T-helper 22 cell (primary cell): Measurements from ENCODE around the gene DROSHA.
"Not testable (repeated sequence)": the region's sequence is repeated elsewhere in the genome, so short reads cannot be mapped to it uniquely, and the experiment has no call there.

Experiments used
- DNase-seq: peaks from one replicate; pipeline ENCODE4 v3.0.0-alpha.2; 2020; ENCODE audit warnings: low read depth

DROSHA gene

DNA sequence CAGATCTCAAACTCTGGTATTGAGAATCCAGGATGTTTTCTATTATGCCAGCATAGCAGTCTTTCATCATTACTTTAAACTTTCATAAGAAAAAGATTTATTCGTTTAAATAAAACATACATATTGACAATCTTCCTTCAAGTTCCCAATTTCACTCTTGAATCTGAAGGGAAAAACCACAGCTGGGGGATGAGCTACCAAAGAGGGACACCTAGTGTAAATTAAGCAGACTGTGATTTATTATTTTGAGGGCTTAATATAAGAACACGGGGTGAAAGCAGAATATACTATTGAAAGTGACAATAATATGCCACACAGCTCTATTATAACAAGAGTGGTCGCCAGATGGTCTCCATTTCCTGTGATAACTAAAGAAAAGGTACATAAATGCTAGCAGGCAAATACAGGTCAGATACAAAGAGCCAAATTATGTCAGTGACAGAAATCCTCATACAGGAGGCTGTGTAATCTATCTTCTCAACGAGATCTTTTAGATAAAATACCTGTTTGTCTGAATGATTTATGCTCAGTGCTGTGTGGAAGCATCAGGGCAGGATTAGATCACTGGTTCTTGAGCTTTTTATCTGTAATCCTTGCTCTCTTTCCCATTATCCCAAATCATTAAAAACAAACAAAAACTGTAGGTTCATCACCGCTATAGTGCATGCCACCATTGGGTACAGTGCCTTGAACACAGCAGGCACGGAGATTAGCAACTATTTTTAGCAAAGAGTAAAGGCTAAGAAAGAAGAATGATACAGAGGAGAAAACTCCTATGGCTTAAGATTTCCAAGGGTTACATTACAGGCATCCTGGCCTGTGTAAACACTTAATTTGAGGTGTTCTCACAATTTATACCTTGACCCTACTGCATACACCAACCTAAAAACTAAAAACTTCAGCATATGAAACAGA, 116.6 kb downstream of the DROSHA start:
- DNase-seq, result no peak

DNA sequence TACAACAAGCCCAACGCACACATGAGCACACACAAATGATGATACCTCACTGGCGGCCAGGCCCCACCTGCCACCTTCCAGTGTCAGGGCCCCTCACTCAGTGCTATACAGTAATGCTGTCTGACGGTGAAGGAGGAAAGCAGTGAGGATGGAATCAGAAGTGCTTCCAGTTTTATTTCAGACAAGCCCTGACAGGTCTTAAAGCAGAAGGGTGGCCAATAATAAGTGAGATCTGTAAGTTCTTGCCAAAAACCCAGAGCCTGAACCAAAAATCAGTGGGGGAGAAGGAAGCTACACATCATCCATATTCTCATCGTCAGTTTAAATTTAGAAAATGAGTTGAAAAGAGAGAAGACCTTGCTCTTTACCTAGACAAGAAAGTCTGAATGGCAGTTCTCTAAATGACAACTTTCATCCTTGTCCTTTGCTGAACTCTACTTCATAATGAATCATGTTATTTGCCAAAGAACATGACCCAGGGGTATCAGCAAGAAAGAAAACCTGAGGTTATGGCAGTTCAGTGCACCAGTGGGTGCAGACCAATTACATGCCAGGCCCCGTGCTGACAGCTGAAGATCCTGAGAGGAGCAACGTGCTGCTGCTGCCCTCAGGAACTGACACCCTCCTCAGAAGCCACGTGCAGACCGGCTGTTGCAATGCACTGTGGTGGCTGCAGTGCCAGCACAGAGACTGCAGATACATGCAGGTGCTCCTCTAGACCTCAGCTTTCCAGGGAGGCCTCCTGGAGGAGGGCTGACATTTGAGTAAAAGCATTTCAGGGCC, 118.7 kb downstream of the DROSHA start:
- no peak for DNase-seq

DNA sequence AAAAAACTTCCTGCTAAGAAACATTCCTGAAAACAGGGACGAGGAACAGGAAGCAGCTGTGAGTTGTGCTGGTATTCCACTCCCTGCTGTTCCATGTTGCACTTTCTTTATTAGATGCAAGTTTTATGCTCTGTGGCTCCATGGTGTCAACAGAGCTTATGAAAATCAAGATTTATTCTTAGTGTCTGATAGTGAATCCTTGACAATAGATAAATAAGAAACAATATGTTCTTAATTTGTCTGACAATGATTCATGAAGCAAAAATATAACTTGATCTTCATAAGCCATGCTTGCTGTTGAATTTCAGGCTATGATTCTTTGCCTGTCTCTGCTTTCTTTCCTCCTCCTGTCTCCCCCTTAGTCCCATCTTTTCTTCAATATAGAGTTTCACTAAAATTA, 119.6 kb downstream of the DROSHA start:
- no peak for DNase-seq

DNA sequence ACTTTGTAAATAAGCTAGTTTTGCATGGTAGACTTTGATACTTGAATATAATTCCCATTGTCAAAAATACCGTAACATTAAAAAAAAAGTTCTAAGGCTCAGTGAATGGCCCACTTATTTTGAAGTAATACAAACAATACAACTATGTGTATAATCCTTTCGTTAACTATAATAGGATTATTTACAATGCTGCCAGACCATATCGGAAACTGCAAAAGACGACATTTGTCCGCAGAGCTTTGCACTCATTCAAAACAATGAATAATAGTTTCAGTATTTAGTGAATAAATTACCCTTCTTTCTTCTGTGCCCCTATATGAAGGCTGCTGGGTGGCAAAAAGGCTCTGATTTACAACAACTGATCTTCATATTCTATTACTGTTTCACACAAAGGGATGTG, 121.8 kb downstream of the DROSHA start:
- DNase-seq, result no peak

DNA sequence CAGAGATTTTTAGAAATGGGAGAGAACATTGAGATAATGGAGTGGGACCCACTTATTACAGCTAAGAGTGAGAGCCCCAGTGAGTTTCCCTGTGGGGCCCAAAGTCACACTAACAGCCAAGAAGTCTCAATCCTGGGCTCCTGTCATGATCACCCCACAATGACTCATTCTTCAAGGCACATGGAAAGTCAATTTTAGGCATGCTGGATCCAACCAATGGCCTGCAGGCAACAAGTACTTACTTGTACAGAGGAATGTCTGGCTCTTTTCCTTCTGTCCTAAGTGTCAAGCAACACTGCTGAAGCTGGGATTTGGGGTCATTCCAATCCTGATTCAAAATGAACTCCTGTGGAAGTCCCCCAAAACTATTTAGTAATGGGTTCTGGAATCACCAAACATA, 123.1 kb downstream of the DROSHA start:
- DNase-seq, result no peak

DNA sequence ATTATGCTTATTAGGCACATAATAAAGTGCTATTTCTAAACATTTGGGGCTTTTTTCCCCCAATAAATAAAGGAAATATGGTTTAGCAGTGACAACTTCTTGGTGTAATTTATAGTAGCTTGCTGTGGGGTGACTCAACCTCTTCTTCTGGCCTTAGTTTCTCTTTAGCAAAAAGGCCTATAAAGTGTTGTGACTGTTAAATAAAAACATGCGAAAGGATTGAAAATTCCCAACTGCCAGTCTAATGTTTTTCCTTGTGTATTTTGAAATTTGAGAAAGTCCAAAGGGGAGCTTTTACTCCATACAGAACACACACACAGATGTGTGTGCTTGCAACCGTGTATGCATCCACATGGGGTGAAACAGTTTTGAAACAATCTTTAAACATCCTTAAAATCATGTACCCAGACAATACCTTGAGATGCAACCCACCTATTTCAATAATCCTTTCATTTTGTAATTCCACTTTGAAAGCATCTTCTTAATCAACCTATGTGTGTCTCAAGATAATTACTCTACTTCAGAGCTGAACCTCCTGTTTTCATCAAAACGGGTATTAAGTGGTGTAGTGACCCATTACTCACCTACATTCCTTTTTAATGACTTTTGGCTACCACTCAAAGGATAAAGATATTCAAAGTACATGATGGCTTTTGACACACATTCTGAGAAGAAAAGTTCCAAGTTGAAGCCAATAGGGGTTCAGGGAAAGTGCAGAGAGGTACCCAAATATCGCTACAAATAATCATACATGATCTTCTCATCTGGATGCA, 123.8 kb downstream of the DROSHA start:
- no peak for DNase-seq

DNA sequence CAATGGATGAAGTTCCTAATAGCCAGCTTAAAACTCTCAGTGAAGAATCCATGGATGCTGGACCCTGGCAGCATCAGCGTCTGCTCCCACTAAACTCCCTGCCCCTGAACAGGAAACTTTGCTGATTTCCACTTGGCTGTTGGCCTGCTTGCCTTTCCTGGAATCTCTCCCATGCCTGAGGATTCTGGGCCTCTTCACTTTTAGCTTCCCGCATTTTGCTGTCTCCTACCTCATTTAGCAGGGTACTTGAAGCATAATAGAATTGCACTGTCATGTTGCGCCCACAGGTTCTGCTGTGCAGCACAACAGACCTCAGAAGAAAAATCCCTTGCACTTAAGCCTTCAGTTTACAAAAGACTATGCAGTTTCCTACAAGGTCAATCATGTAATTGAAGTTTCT, 127.6 kb downstream of the DROSHA start:
- no peak for DNase-seq

DNA sequence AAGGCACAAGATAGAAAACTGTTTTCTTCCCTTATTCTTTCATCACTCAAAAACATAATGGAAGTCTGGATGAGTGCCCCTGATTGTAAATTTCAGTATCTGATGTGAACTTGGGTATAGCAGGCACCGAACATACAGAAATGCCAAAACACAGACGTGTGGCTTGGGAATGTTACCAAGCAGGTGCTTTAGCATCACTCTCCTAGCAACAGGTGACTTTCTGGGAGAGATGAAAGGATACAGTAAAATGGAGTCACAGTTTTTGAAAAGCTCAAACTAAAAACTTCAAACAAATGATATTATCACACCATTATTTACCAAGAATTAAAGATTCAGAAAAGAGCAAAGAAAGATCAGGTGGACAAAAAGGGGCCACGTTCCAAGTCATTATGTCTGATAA, 130.2 kb downstream of the DROSHA start:
- no peak for DNase-seq

DNA sequence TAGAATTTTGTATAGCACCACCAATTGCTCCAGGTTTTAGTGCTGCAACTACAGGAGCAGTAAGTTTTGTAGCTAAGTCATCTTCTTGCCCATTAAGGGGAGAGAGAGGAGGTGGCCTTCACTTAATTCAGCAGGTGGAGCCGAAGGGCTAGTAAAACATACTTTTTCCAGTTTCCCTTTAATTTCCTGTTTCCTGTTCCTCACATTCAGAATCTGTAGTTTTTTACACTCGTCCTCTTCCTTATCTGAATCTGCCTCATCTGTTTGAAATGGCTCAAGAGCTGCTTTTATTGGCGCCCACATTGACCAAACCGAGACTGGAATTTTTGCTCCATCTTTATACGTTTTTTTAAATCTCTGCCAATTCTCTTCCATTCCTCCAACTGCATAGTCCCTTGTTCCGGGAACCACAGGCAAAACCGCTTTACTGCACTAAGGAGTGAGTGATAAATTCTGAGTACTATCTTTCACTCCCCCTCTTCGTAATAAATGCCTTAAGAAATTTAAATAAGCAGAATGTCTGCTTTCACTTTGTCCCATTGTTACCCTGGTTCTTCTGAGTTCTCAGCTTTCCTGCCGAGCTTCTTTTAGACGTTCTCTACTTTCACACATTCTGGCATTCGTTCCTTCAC, 133.9 kb downstream of the DROSHA start:
- DNase-seq, result no peak

DNA sequence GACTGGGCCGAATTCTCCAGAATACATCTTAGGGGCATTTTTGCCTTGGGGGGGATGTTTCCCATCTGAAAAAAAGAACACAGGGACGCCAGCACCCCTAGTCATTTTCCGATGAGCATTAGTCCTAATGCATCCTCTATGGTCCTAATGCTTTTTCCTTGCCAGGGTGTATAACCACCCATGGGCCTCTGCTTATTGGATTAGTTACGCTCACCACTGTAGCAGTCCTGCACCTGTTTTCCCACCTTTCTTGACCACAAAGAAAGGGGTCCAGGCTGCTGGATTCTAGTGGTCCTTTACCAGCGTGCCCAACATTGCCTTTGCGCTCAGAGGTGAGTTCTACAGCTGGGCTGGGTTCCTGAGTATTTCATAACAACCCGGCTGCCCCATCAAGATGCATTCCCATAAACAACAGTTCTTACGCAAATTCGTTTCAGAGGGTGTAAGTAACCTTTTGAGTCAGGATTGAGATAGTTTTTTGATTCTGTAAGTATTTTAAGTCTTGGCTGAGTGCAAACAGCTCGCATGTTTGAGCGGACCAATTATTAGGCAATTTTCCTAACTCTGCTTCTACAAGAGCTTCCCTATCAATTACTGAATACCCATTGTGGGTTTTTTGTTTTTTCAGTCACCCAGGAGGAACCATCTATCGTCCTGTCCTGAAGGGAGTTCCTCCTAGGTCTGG, 135.1 kb downstream of the DROSHA start:
- no peak for DNase-seq

DNA sequence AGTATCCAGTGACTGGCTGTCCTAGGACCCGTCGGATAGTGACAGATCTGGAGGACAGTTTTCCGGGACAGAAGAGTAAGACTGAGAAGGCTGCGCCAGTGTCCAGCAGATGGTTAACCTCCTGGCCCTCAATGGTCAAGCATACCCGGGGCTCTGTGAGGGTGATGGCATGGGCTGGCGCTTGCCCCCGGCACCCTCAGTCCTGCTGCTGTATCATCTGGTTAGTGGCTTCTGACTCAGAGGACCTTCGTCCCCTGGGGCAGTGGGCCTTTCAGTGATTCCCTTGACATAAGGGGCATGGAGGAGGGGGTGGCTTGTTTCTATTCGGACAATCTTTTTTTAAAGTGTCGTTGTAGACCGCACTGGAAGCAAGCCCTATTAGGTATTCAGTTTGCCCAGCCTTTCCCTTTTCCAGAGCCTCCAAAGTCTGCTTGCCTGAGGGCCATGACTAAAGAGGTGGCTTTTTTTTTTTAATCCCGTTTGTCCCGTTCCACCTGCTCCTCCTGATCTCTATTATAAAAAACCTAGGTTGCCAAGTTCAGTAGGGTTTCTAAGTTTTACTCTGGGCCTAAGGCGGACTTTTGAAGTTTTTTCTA, 136.3 kb downstream of the DROSHA start:
- not testable (repeated sequence) for DNase-seq

DNA sequence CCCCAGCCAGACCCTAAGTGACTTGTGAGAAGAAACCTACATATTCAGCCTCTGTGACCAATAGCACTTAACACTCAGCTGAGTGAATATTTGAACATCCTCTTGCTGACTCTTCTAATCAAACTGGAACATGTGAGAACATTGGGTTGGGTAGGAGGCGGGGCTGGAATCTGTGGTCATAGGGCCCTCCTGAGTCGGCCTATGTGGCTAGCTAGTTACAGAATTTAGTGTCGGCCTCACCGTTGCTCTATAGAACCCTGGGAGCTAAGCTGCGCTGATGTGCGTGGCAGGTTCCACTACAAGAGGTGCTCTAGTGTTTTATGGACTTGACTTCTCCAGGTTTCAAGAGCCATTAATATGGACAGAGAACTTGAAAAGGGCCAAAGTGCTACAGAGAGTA, 138.8 kb downstream of the DROSHA start:
- no peak for DNase-seq

DNA sequence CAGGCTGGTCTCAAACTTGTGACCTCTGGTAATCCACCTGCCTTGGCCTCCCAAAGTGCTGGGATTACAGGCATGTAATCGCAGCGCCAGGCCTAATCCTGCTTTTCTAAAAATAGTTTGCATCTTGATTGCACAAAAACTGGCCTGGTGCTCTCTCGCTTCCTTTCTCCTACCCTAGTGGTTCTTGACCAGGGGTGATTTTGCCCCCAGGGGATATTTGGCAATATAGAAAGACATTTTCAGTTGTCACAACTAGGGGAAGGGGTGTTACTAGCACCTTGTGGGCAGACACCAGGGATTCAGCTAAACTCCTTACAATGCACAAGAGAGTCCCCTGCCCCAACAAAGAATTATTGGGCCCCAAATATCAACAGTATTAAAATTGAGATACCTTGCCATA, 139.8 kb downstream of the DROSHA start:
- DNase-seq, result no peak

DNA sequence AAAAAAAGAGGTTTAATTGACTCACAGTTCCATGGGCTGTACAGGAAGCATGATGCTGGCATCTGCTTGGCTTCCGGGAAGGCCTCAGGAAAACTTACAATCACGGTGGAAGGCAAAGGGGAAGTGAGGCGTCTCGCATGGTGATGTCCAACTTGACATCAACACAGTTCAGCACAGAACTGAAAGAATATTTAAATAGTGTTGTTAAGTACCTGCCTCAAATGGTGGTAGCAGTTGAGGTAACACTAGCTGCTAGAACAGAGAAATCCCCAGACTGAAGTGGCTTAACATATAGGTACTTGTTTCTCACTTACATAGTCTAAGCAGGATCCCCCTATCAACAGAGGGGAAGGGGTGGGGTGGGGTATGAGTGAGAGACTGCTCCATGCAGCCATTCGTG, 141.6 kb downstream of the DROSHA start:
- DNase-seq, result no peak

DNA sequence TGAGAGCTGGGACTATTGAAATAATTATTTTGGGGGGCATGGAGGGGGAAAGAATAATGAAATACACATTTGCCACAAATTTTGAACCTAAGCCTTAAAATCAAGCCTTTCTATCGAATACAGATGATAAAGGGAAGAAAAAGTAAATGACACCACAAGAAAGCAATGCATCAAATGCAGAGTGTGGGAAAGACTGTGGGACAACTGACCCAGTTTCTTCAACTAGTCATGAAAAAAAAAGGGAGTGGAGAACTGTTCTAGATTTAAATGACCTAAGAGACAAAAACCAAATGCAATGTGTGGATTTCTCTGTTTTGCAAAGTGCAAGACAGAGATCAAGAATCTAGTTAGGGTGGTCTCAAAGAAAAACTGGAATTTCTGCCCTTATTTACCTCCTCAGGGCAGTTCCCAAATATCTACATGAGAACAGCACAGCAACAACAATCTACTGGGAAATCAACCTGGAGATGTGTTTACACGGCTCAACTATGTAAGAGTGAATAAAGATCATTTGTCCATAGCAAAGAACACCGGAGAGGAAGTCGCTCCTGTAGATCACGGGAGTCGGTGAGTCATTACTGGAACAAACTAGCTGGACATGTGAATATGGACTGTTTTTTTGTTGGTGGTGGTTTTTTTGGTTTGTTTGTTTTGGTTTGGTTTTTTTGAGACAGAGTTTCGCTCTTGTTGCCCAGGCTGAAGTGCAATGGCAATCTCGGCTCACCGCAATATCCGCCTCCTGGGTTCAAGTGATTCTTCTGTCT, 145.9 kb downstream of the DROSHA start:
- DNase-seq, result no peak

DNA sequence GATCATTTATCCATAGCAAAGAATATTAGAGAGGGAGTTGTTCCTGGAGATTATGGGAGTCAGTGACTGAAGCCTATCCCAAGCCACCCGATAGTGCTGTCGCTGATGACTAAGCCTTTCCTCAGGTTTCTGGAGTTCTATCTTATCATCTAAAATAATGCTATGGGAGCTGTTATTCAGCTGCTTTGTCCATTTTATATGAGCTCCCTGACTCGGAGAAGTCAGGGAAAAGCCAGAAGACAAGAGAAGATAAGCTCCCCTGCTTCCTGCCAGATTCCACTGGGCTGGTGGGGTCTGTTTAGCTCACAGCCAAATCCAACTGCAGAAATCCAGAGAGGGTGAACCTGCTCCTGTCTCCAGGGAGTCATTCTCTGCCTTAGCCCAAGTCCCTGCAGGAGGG, 148.2 kb downstream of the DROSHA start:
- no peak for DNase-seq

DNA sequence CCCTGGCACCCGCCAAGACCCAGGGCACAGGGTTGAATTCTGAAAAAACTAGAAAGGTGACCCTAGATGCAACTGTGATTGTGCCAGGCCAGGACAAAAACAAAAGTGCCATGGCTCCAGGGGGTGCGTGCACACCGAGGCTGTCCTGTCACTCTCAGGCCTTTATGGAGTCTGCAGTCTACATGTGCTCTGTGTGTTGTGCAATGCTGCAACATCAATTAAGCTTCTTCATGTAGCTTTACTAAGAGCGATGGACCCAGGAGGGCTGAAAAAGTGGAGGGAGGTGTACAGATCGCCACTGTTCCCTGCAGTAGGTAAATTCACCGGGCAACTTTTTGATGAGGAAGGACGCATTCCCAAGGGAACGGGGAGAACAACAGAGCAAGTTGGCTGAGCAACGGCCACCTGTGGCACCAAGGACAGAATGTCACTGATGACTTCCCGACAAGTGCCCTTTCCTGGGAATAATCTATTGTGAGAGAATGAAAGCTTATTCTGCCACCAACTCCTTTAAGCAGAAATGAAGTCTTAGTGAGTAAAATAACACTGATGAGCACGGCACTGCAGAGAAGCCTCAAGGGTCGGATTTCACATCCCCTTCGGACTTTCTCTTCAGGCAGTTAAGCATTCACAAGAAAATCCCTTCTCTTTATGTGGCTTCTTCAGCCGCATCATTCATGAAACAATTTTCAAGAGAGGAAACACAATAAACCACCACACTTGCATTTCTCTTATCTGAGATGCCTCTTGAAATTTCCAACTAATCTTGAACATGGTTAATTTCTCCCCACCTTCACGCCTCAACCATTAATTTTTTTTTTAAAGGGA, 149.6 kb downstream of the DROSHA start:
- DNase-seq, result no peak

DNA sequence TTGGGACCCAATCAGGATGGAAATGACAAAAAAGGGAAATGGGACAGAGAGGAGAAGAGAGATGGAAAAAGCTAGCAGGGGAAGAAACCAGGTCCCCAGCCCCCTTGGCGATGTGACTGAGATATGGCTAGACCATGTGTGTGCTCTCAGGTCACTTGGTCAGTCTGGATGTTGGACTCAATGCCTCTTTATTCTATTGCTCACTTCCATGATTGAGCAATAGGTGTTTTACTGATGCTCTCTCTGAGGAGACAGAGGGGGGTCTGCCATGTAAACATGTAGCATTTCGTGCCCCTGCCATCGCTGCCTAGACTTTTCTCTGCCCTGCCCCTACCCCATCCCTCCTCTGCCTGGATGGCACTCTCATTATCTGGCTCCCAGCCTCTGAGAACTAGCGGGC, 150.6 kb downstream of the DROSHA start:
- DNase-seq, result no peak

DNA sequence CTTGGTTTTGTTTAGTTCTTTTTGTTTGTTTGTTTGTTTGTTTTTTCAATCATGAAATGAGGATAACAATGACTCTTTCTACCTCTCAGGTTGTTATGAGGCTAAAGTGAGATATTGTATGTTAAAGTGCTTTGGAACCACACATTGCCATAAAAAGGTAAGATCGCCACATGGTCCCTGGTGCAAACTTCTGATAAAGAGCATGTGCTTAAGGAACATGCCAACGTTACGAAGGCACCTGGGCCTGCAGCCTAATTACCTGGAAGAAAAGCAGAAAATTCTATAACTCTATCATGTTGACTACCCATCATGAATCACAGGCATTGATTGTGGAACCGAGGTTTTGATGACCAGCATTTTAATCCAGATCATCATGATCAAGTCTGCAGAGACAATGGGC, 151.8 kb downstream of the DROSHA start:
- no peak for DNase-seq
